CD4-positive, CD25-positive, alpha-beta regulatory T cell (primary cell): ENCODE measurements around the gene UBE2D2. TPM values are rescaled to one million over a fixed set of nuclear protein-coding genes. Genes with fewer than 3 reads are reported as not detected.
A peak's percentile ranks its signal among the peaks of the same experiment; 100 is the strongest.

ENCODE experiments used
- ATAC-seq, 2 donors: fragments of 150-1000 bp; cut with Tn5 transposase; one replicate each; pipeline ENCODE4 v1.10.0; 2021; ENCODE audit warnings: low read depth in 2 of 2, moderate number of reproducible peaks in 2 of 2, moderate library complexity in 1 of 2
- DNase-seq, 3 donors: peaks; one replicate each; pipeline versions ENCODE4 v3.0.0 to v3.0.0-alpha.2; 2012 to 2022; ENCODE audit warnings: mixed read lengths in 1 of 3
- H3K27ac ChIP-seq: one replicate; pipeline ENCODE4 v1.7.0; 2013; ENCODE audit warnings: mild to moderate bottlenecking, low read length; ENCODE audit not compliant: insufficient read depth, poor library complexity, severe bottlenecking
- H3K27me3 ChIP-seq: one replicate; pipeline ENCODE4 v1.7.0; 2013; ENCODE audit warnings: low read length; ENCODE audit not compliant: control insufficient read depth, insufficient read depth
- H3K36me3 ChIP-seq: one replicate; pipeline ENCODE4 v1.7.0; 2013; ENCODE audit warnings: mild to moderate bottlenecking, low read length, moderate library complexity; ENCODE audit not compliant: control insufficient read depth, insufficient read depth
- H3K4me1 ChIP-seq: 2 replicates; pipeline ENCODE4 v1.7.0; 2013; ENCODE audit warnings: mild to moderate bottlenecking, low read length; ENCODE audit not compliant: insufficient read depth, control insufficient read depth, poor library complexity, severe bottlenecking
- H3K4me3 ChIP-seq: one replicate; pipeline ENCODE4 v1.7.0; 2013; ENCODE audit warnings: low read depth, mild to moderate bottlenecking, low read length, moderate library complexity
- H3K9me3 ChIP-seq, 2 experiments: 1 replicate in 1 of 2; 2 replicates in 1 of 2; pipeline ENCODE4 v1.7.0; 2013; ENCODE audit warnings: low read length in 2 of 2, mild to moderate bottlenecking in 1 of 2, moderate library complexity in 1 of 2; ENCODE audit not compliant: control insufficient read depth in 2 of 2
- H3K27ac Mint-ChIP-seq, 3 donors: one replicate each; pipeline ENCODE4 v1.8.0; 2020 to 2022; ENCODE audit warnings: mild to moderate bottlenecking in 3 of 3, mixed read lengths in 3 of 3, moderate library complexity in 2 of 3
- H3K27me3 Mint-ChIP-seq: one replicate; pipeline ENCODE4 v1.8.0; 2022; ENCODE audit warnings: mild to moderate bottlenecking, mixed read lengths
- H3K36me3 Mint-ChIP-seq: one replicate; pipeline ENCODE4 v1.8.0; 2020; ENCODE audit warnings: mixed read lengths
- H3K4me1 Mint-ChIP-seq, 4 donors: one replicate each; pipeline ENCODE4 v1.8.0; 2020 to 2022; ENCODE audit warnings: mixed read lengths in 4 of 4, mild to moderate bottlenecking in 1 of 4
- H3K4me3 Mint-ChIP-seq, 4 donors: one replicate each; pipeline ENCODE4 v1.8.0; 2020 to 2022; ENCODE audit warnings: mild to moderate bottlenecking in 4 of 4, mixed read lengths in 4 of 4, moderate library complexity in 3 of 4
- H3K9me3 Mint-ChIP-seq, 7 donors: one replicate each; pipeline ENCODE4 v1.8.0; 2020 to 2022; ENCODE audit warnings: mixed read lengths in 7 of 7, mild to moderate bottlenecking in 3 of 7, moderate library complexity in 2 of 7
- polyA plus RNA-seq, 4 donors: library from polyadenylated mRNA; unstranded; fragments of 300-500 nt; fragmentation: Illumina TruSeq; gene quantifications; one replicate each; pipeline ENCODE4 v1.2.3, GENCODE V29; 2021
- total RNA-seq: library from RNA; stranded (reverse); gene quantifications from one replicate; pipeline ENCODE4 v1.2.3, GENCODE V29; 2022

Gene UBE2D2
- total and polyA plus RNA-seq, 5 donors from 2014 or later, result 181 to 376 (median 331) TPM

DNA sequence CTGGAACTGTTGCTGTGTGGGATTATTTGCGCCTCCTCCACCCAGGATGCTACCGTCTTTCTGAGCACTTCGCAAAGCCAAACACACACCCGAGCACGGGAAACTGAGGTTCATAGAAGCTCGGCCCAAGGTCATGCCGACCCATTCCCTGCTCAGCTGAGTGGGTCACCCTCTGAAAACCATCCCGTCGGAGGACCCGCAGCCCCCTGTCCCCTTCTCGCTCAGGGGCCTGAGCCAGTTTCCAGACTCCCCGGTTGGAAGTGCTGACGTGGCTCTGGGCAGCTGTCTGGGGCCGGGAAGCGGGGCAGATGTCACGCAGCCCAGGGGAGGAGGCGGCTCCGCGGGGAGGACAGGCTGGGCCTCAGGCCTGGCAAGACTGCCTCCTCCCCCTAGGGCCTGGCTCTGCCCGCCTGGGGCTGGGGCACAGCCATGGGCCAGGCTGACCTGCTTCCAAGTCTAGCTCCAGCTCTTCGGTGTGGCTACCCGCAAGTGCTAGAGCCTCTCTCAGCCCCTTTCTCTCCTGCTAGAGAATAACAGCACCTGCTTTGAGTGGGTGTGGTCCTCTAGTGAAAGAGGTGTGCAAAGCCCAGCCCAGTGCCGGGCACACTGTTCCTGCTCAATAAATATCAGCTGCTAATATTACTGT is 77.1 kb downstream of the UBE2D2 start:
- H3K4me3 Mint-ChIP-seq, result peak overlapping the region; percentile 71 to 85 (median 82)
- H3K36me3 Mint-ChIP-seq, result no peaks in the 10 kb centered on the region
- H3K27ac ChIP-seq, result peak overlapping the region; percentile 63
- H3K4me1 Mint-ChIP-seq, result peaks cover 18 to 59% (median 40%) of the 10 kb centered on the region in 4 donors
- no peaks in the 10 kb centered on the region for H3K27me3 Mint-ChIP-seq
- H3K27ac Mint-ChIP-seq, result peak overlapping the region; percentile 88 to 92 (median 90)
- ATAC-seq, result peak; percentile 10 to 14
- peaks cover 45% of the 10 kb centered on the region for H3K4me1 ChIP-seq
- peak in 2 of 3 donors; percentile 32 to 73 for DNase-seq
- no peaks in the 10 kb centered on the region for H3K9me3 ChIP-seq
- H3K36me3 ChIP-seq, result no peaks in the 10 kb centered on the region
- no peaks in the 10 kb centered on the region for H3K9me3 Mint-ChIP-seq
- H3K4me3 ChIP-seq, result no peak overlapping the region
- no peaks in the 10 kb centered on the region for H3K27me3 ChIP-seq

- Mint-ChIP-seq H3K27ac (peak overlapping the region; percentile 88 to 90 (median 88)), H3K9me3 (no peaks in the 10 kb centered on the region), H3K27me3 (no peaks in the 10 kb centered on the region), H3K4me3 (peak overlapping the region; percentile 71 to 85 (median 82)), H3K4me1 (peaks cover 15 to 55% (median 37%) of the 10 kb centered on the region in 4 donors), H3K36me3 (no peaks in the 10 kb centered on the region)
- H3K27me3 ChIP-seq, result no peaks in the 10 kb centered on the region
- H3K36me3 ChIP-seq, result no peaks in the 10 kb centered on the region
- H3K27ac ChIP-seq, result no peak overlapping the region
- DNase-seq (no peak), ATAC-seq (no peak)
- no peak overlapping the region for H3K4me3 ChIP-seq
- H3K4me1 ChIP-seq, result peaks cover 42% of the 10 kb centered on the region
- H3K9me3 ChIP-seq, result no peaks in the 10 kb centered on the region
Observed at GRCh38 chr5:139638736-139639618, 77.8 kb downstream of the UBE2D2 start.

GRCh38 chr5:139639619-139640380 is 78.7 kb downstream of the UBE2D2 start:
- H3K4me1 ChIP-seq, result peaks cover 42% of the 10 kb centered on the region
- H3K27me3 Mint-ChIP-seq, result no peaks in the 10 kb centered on the region
- DNase-seq, result no peak
- no peaks in the 10 kb centered on the region for H3K36me3 Mint-ChIP-seq
- H3K27ac ChIP-seq, result no peak overlapping the region
- H3K27me3 ChIP-seq, result no peaks in the 10 kb centered on the region
- H3K9me3 ChIP-seq, result no peaks in the 10 kb centered on the region
- no peak for ATAC-seq
- no peaks in the 10 kb centered on the region for H3K36me3 ChIP-seq
- no peaks in the 10 kb centered on the region for H3K9me3 Mint-ChIP-seq
- peaks cover 15 to 55% (median 37%) of the 10 kb centered on the region in 4 donors for H3K4me1 Mint-ChIP-seq
- peak overlapping the region; percentile 7 to 57 (median 32) for H3K4me3 Mint-ChIP-seq
- H3K27ac Mint-ChIP-seq, result peak overlapping the region in 1 of 3 donors; percentile 57
- H3K4me3 ChIP-seq, result no peak overlapping the region

DNA sequence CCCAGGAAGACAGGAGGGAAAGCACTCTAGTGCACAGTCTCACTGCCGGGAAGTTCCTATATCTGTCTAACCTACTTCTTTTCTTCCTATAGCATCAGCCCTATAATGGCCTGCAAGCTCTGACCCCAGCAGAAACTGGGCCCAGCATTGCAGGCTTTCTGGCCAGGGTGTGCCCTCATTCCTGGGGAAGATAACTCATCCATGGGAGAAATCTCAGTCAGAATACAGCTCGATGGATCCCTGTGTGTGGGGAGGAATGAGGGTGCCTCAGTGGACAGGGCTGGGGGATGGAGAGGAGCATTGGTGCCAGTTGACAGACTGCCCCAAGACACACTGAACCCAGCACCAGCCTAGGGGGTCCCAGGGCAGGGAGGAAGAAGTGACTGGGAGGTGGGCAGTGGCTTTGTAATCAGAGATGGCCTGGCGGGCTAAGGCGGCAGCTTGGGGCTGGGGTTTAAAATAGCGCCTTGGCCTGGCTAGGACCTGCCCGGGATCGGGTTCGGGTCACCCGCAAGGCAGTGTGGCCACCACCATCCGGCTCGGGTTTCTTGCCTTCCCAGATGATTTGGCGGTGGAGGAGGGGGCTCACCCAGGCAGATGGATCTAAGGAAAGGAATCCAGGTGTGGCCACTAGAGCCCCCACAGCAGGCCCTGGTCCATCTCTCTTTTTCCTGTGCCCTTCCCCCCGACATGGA is 79.4 kb downstream of the UBE2D2 start:
- H3K9me3 Mint-ChIP-seq, result no peaks in the 10 kb centered on the region
- DNase-seq (no peak), ATAC-seq (no peak)
- H3K27ac ChIP-seq, result no peak overlapping the region
- no peaks in the 10 kb centered on the region for H3K27me3 Mint-ChIP-seq
- peak overlapping the region in 1 of 4 donors; percentile 51 for H3K4me3 Mint-ChIP-seq
- H3K27me3 ChIP-seq, result no peaks in the 10 kb centered on the region
- H3K27ac Mint-ChIP-seq, result no peak overlapping the region
- peaks cover 14 to 52% (median 34%) of the 10 kb centered on the region in 4 donors for H3K4me1 Mint-ChIP-seq
- peaks cover 37% of the 10 kb centered on the region for H3K4me1 ChIP-seq
- H3K36me3 ChIP-seq, result no peaks in the 10 kb centered on the region
- no peaks in the 10 kb centered on the region for H3K9me3 ChIP-seq
- H3K4me3 ChIP-seq, result no peak overlapping the region
- H3K36me3 Mint-ChIP-seq, result no peaks in the 10 kb centered on the region

DNA sequence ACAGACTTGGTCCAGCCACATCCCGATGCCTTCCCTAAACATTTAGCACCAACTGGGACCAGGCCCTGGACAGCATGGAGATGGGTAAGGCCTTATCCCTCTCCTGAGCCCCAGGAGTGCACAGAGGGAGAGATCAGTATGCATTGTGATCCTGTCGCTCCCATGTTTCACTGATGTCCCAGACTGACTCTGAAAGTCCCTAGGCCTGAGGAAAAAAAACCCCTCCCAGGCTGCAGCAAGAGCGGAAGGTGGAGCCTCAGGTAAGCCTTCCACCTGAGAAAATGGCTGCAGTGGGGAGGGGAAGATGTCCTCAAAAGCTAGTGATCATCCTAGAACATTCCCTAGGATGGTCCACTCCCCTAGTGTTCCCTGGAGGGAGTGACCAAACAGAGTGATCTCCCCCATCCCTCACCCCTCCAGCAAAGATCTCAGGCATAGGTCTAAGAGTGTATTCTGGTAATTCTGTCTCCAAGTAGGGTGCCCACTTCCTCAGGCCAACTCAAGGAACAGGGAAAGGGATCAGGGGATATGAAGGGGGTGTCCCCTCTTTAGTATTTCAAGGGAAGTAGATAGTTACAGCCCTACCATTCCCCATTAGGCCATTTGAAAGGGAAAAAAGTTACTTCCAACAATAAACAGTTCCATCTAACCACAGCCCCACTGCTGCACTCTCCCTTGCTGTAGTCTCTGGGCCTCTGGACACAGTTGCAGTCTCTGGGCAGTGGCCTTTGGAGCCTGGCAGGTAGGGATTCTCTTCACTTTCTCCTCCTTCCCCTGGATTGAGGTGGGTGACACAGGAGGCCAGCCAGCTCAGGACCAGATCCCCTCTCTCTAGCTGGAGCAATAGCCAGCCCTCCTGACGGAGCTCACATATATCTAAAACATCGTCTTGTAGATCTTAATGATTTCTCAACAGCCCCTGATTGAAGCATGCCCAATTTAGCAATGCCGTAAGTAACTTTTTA is 80.3 kb downstream of the UBE2D2 start:
- no peak for ATAC-seq
- Mint-ChIP-seq H3K27me3 (peaks cover 3% of the 10 kb centered on the region), H3K36me3 (no peaks in the 10 kb centered on the region), H3K4me1 (peaks cover 6 to 45% (median 26%) of the 10 kb centered on the region in 4 donors), H3K27ac (peak overlapping the region in 1 of 3 donors; percentile 52), H3K9me3 (no peaks in the 10 kb centered on the region), H3K4me3 (peak overlapping the region in 1 of 4 donors; percentile 51)
- no peaks in the 10 kb centered on the region for H3K36me3 ChIP-seq
- H3K9me3 ChIP-seq, result no peaks in the 10 kb centered on the region
- no peak overlapping the region for H3K27ac ChIP-seq
- no peak overlapping the region for H3K4me3 ChIP-seq
- no peak for DNase-seq
- no peaks in the 10 kb centered on the region for H3K27me3 ChIP-seq
- H3K4me1 ChIP-seq, result peaks cover 28% of the 10 kb centered on the region

- Mint-ChIP-seq H3K4me3 (peak overlapping the region in 1 of 4 donors; percentile 51), H3K27ac (peak overlapping the region in 1 of 3 donors; percentile 52), H3K27me3 (peaks cover 12% of the 10 kb centered on the region), H3K36me3 (no peaks in the 10 kb centered on the region), H3K9me3 (no peaks in the 10 kb centered on the region), H3K4me1 (peaks cover 0 to 40% (median 19%) of the 10 kb centered on the region in 4 donors)
- H3K4me1 ChIP-seq, result peaks cover 20% of the 10 kb centered on the region
- ATAC-seq (no peak), DNase-seq (no peak)
- no peak overlapping the region for H3K27ac ChIP-seq
- no peaks in the 10 kb centered on the region for H3K27me3 ChIP-seq
- H3K9me3 ChIP-seq, result no peaks in the 10 kb centered on the region
- H3K36me3 ChIP-seq, result no peaks in the 10 kb centered on the region
- H3K4me3 ChIP-seq, result no peak overlapping the region
Observed at GRCh38 chr5:139642213-139642612, 81.1 kb downstream of the UBE2D2 start.
